DOHH2 (cell line): Measurements from ENCODE around the gene OSBPL9.

Source experiments
- H3F3A ChIP-seq: fragments of 200-600 bp; sonication (generic), shearing (Covaris generic); 2 replicates; pipeline ENCODE4 v1.6.0; 2016; ENCODE audit warnings: antibody characterized with exemption, mild to moderate bottlenecking; ENCODE audit not compliant: control insufficient read depth, insufficient read depth
- H3K27ac ChIP-seq: fragments of 200-600 bp; sonication (generic); 2 replicates; pipeline ENCODE4 v1.5.1; 2014; ENCODE audit warnings: low read depth, mild to moderate bottlenecking, low read length, moderate library complexity
- H3K27me3 ChIP-seq: fragments of 200-600 bp; sonication (generic); 2 replicates; pipeline ENCODE4 v1.6.1; 2014; ENCODE audit warnings: mild to moderate bottlenecking, low read length, mixed read lengths; ENCODE audit not compliant: control insufficient read depth
- H3K36me3 ChIP-seq: fragments of 200-600 bp; sonication (generic); 2 replicates; pipeline ENCODE4 v1.6.1; 2014; ENCODE audit warnings: mild to moderate bottlenecking, low read length, moderate library complexity, mixed read lengths; ENCODE audit not compliant: control insufficient read depth
- H3K4me1 ChIP-seq: fragments of 200-600 bp; sonication (generic); 2 replicates; pipeline ENCODE4 v1.6.1; 2014; ENCODE audit warnings: mild to moderate bottlenecking, low read length, mixed read lengths; ENCODE audit not compliant: control insufficient read depth
- H3K4me2 ChIP-seq: fragments of 200-600 bp; sonication (generic); 2 replicates; pipeline ENCODE4 v1.6.0; 2014; ENCODE audit warnings: mild to moderate bottlenecking, low read length, moderate library complexity
- H3K4me3 ChIP-seq: fragments of 200-600 bp; sonication (generic); 2 replicates; pipeline ENCODE4 v1.5.1; 2014; ENCODE audit warnings: mild to moderate bottlenecking, low read length, mixed read lengths
- H3K79me2 ChIP-seq: fragments of 200-600 bp; sonication (generic); 2 replicates; pipeline ENCODE4 v1.6.1; 2014; ENCODE audit warnings: mild to moderate bottlenecking, low read length, mixed read lengths; ENCODE audit not compliant: control insufficient read depth
- H3K9me2 ChIP-seq: fragments of 200-600 bp; sonication (generic); replicated peaks from 2 replicates; pipeline ENCODE4 v1.6.1; 2014; ENCODE audit warnings: mild to moderate bottlenecking, low read length, mixed read lengths; ENCODE audit not compliant: control insufficient read depth
- H3K9me3 ChIP-seq: fragments of 200-600 bp; sonication (generic); 2 replicates; pipeline ENCODE4 v1.6.1; 2014; ENCODE audit warnings: antibody characterized with exemption, low read length, mixed read lengths; ENCODE audit not compliant: control insufficient read depth, insufficient read depth
- H4K20me1 ChIP-seq: fragments of 200-600 bp; sonication (generic); 2 replicates; pipeline ENCODE4 v1.6.0; 2014; ENCODE audit warnings: low read depth, mild to moderate bottlenecking, antibody characterized with exemption, low read length, moderate library complexity; ENCODE audit not compliant: control insufficient read depth, insufficient read depth
- CTCF ChIP-seq: fragments of 200-600 bp; sonication (generic); IDR thresholded peaks from one replicate; pipeline ENCODE4 v1.5.1; 2014; ENCODE audit warnings: antibody characterized with exemption, mild to moderate bottlenecking, low read depth, low read length; ENCODE audit not compliant: poor library complexity, severe bottlenecking
- EZH2phosphoT487 ChIP-seq: fragments of 200-600 bp; sonication (generic); IDR thresholded peaks from 2 replicates; pipeline ENCODE4 v1.6.1; 2017; ENCODE audit warnings: borderline replicate concordance, mild to moderate bottlenecking, antibody characterized with exemption, low read length, moderate library complexity, mixed read lengths

Gene OSBPL9

GRCh38 chr1:51712590-51712989 is 95.7 kb downstream of the OSBPL9 start:
- Histone ChIP-seq H3K27me3 (no peaks in the 10 kb centered on the region), H3K36me3 (no peaks in the 10 kb centered on the region), H3K4me2 (no peak overlapping the region), H3K9me3 (no peaks in the 10 kb centered on the region), H3K27ac (no peak overlapping the region), H3K79me2 (no peaks in the 10 kb centered on the region), H3K9me2 (no peaks in the 10 kb centered on the region), H3F3A (no peaks in the 10 kb centered on the region), H3K4me1 (no peaks in the 10 kb centered on the region), H4K20me1 (0 out of 2 replicates have a peak, but pooled peaks cover under 1% of the 10 kb centered on the region), H3K4me3 (no peak overlapping the region)
- TF ChIP-seq CTCF = no peak
- TF ChIP-seq EZH2phosphoT487 = no peak

DNA sequence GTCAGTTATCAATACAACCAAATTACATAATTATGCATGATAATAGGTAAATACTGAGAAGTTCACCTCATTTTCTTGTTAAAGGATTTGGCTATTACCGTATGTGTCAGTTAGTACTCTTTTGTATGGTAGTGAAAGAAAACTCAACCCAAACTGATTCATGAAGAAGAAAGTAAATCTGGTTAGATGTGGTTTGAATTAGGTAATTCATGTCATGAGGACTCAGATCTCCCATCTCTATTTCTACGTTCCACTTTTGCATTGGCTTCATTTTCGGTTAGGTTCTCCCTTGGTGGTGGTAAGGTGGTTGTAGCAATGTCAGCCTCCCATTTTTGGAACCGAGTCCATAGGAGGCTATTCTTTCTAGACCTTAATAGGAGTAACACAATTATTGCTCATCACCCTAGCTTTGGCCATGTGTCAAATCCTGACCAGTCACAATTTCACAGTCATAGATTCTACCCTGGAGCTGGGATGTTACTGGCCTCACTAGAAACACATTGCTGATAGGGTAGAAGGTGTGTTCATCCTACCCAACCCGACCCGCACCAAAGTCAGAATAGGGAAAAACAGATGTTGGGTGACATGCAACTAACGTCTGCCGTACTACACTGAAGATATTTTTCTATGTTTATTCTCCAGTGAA is 97.6 kb downstream of the OSBPL9 start:
- Histone ChIP-seq H3K4me3 (no peak overlapping the region), H3K36me3 (no peaks in the 10 kb centered on the region), H3K4me2 (no peak overlapping the region), H3K27ac (no peak overlapping the region), H3K9me2 (no peaks in the 10 kb centered on the region), H3K9me3 (no peaks in the 10 kb centered on the region), H3K4me1 (no peaks in the 10 kb centered on the region), H4K20me1 (no peaks in the 10 kb centered on the region), H3F3A (no peaks in the 10 kb centered on the region), H3K27me3 (no peaks in the 10 kb centered on the region), H3K79me2 (no peaks in the 10 kb centered on the region)
- TF ChIP-seq EZH2phosphoT487 (no peak), CTCF (no peak)

GRCh38 chr1:51715369-51715768 is 98.5 kb downstream of the OSBPL9 start:
- Histone ChIP-seq H3K27ac (no peak overlapping the region), H3K79me2 (no peaks in the 10 kb centered on the region), H3K4me1 (no peaks in the 10 kb centered on the region), H3K4me2 (no peak overlapping the region), H3K9me3 (no peaks in the 10 kb centered on the region), H3F3A (no peaks in the 10 kb centered on the region), H4K20me1 (no peaks in the 10 kb centered on the region), H3K4me3 (no peak overlapping the region), H3K27me3 (no peaks in the 10 kb centered on the region), H3K9me2 (no peaks in the 10 kb centered on the region), H3K36me3 (no peaks in the 10 kb centered on the region)
- TF ChIP-seq CTCF (no peak), EZH2phosphoT487 (no peak)
